Heart left ventricle (tissue), 13 donors: ENCODE measurements around the gene LSM14A.

ENCODE experiments used
- POLR2A ChIP-seq, 2 donors: fragments of 450-650 bp; IDR thresholded peaks; one replicate each; pipeline ENCODE4 v1.6.1; 2017; ENCODE audit warnings: antibody characterized with exemption in 2 of 2, mild to moderate bottlenecking in 2 of 2, moderate library complexity in 2 of 2
- TF ChIP-seq, protein P1 (sequence below), 12 donors: fragments of 200-600 bp; sonication (generic) in 4 of 12; IDR thresholded peaks; one replicate each; pipeline versions ENCODE4 v1.5.0 to v1.8.0; 2018 to 2022; ENCODE audit warnings: antibody characterized with exemption in 12 of 12, mild to moderate bottlenecking in 5 of 12
- donor health status: ischemic (EF 13 %, LVEDD 7.1; RV severe dilation, severe dysfunction).
- donor health status: DM: no; HTN: yes; CAD: no.
- donor health status: DM: no; HTN: no; CAD: no.
- donor health status: ischemic (EF 25% LVEDD 6.9; RV normal size, moderate dysfunction).
- donor health status: ischemic (EF 25% LVEDD 5.7; RV mildly dilated, moderate dysfunction).
- donor health status: ischemic (EF 35%, LVEDD 5.7; RV mildly dilated, moderate dysfunction).
- donor health status: nonischemic (EF 11% LVEDD 7.7; RV severe dilation, severe dysfunction).
- donor health status: DM: yes; HTN: yes; CAD: no.
- donor health status: PGD.
- donor health status: ischemic (EF 29% LVEDD 5.4; RV normal size, mild dysfunction).
- donor health status: nonischemic (EF 23%, LVEDD 6.1; RV moderate dilation, normal function).

DNA sequence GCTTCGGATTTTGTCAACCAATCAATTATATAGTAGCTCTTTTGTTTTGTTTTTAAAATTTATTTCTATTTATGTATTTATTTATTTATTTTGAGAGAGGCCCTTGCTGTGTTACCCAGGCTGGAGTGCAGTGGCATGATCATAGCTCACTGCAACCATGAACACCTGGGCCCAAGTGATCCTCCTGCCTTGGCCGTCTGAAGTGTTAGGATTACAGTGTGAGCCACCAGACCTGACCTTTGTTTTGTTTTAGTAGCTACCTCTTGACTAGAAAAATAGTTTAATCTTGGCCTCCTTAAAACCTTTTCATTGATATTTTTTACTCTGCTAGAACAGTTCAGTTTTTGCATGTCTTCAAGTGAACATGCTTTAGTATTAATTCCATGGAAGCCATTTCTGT, 97.2 kb downstream of the LSM14A start:
- TF ChIP-seq, protein P1, sequence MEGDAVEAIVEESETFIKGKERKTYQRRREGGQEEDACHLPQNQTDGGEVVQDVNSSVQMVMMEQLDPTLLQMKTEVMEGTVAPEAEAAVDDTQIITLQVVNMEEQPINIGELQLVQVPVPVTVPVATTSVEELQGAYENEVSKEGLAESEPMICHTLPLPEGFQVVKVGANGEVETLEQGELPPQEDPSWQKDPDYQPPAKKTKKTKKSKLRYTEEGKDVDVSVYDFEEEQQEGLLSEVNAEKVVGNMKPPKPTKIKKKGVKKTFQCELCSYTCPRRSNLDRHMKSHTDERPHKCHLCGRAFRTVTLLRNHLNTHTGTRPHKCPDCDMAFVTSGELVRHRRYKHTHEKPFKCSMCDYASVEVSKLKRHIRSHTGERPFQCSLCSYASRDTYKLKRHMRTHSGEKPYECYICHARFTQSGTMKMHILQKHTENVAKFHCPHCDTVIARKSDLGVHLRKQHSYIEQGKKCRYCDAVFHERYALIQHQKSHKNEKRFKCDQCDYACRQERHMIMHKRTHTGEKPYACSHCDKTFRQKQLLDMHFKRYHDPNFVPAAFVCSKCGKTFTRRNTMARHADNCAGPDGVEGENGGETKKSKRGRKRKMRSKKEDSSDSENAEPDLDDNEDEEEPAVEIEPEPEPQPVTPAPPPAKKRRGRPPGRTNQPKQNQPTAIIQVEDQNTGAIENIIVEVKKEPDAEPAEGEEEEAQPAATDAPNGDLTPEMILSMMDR (IDR thresholded peaks at IDR 0.05): no peak
- no peak for TF ChIP-seq POLR2A (IDR thresholded peaks at IDR 0.05)
